ENCODE results near the gene LPIN1. TPM values are rescaled to one million over a fixed set of nuclear protein-coding genes. Genes with fewer than 3 reads are reported as not detected.
"Not testable (repeated sequence)": the region's sequence is repeated elsewhere in the genome, so short reads cannot be mapped to it uniquely, and the experiment has no call there.

LPIN1 gene
- polyA plus RNA-seq, 2 donors: 25.5 to 65.4 TPM

- WGBS, 2 donors: 86 to 88% methylated on average over 7 of the region's 7 CpGs
- Histone ChIP-seq H3K4me3 (ENCODE audit: low read depth in 1 of 2, low read length in 2 of 2) (no peak overlapping the region), H3K27ac (ENCODE audit: low read depth in 2 of 2, low read length in 1 of 2) (no peak overlapping the region)
These were observed 22.3 kb upstream of the LPIN1 start for GRCh38 chr2:11724151-11724550.

GRCh38 chr2:11726384-11726783, 20.0 kb upstream of the LPIN1 start:
- 33 to 39% methylated on average over 7 of the region's 7 CpGs for WGBS, 2 donors

More at GRCh38 chr2:11724151-11724550, 22.3 kb upstream of the LPIN1 start:
- Histone ChIP-seq H3K4me1 (ENCODE audit: control insufficient read depth in 2 of 2, insufficient read depth in 2 of 2, low read length in 1 of 2) (peaks cover 0 to 2% of the 10 kb centered on the region in 2 donors), H3K9me3 (ENCODE audit: control insufficient read depth in 2 of 2, insufficient read depth in 1 of 2, low read depth in 1 of 2, low read length in 1 of 2) (no peaks in the 10 kb centered on the region), H3K36me3 (ENCODE audit: control insufficient read depth in 2 of 2, insufficient read depth in 2 of 2, low read length in 1 of 2) (peaks cover 0 to 3% of the 10 kb centered on the region in 2 donors), H3K27me3 (ENCODE audit: control insufficient read depth in 1 of 2, insufficient read depth in 2 of 2, low read length in 2 of 2) (no peaks in the 10 kb centered on the region)

GRCh38 chr2:11729362-11730212, 16.8 kb upstream of the LPIN1 start:
- no peaks in the 10 kb centered on the region for H3K9me3 ChIP-seq (ENCODE audit: control insufficient read depth in 2 of 2, insufficient read depth in 1 of 2, low read depth in 1 of 2, low read length in 1 of 2)
- no peaks in the 10 kb centered on the region for H3K4me1 ChIP-seq (ENCODE audit: control insufficient read depth in 2 of 2, insufficient read depth in 2 of 2, low read length in 1 of 2)
- 86 to 92% methylated on average over 2 of the region's 2 CpGs for WGBS, 2 donors
- no peaks in the 10 kb centered on the region for H3K27me3 ChIP-seq (ENCODE audit: control insufficient read depth in 1 of 2, insufficient read depth in 2 of 2, low read length in 2 of 2)
- H3K4me3 ChIP-seq (ENCODE audit: low read depth in 1 of 2, low read length in 2 of 2): no peak overlapping the region
- no peaks in the 10 kb centered on the region for H3K36me3 ChIP-seq (ENCODE audit: control insufficient read depth in 2 of 2, insufficient read depth in 2 of 2, low read length in 1 of 2)
- H3K27ac ChIP-seq (ENCODE audit: low read depth in 2 of 2, low read length in 1 of 2): no peak overlapping the region

More at GRCh38 chr2:11726384-11726783, 20.0 kb upstream of the LPIN1 start:
- Histone ChIP-seq H3K27ac (ENCODE audit: low read depth in 2 of 2, low read length in 1 of 2) (no peak overlapping the region), H3K36me3 (ENCODE audit: control insufficient read depth in 2 of 2, insufficient read depth in 2 of 2, low read length in 1 of 2) (no peaks in the 10 kb centered on the region), H3K9me3 (ENCODE audit: control insufficient read depth in 2 of 2, insufficient read depth in 1 of 2, low read depth in 1 of 2, low read length in 1 of 2) (no peaks in the 10 kb centered on the region), H3K27me3 (ENCODE audit: control insufficient read depth in 1 of 2, insufficient read depth in 2 of 2, low read length in 2 of 2) (no peaks in the 10 kb centered on the region), H3K4me1 (ENCODE audit: control insufficient read depth in 2 of 2, insufficient read depth in 2 of 2, low read length in 1 of 2) (no peaks in the 10 kb centered on the region), H3K4me3 (ENCODE audit: low read depth in 1 of 2, low read length in 2 of 2) (no peak overlapping the region)

- H3K4me3 ChIP-seq (ENCODE audit: low read depth in 1 of 2, low read length in 2 of 2); H3K9me3 ChIP-seq (ENCODE audit: control insufficient read depth in 2 of 2, insufficient read depth in 1 of 2, low read depth in 1 of 2, low read length in 1 of 2); H3K36me3 ChIP-seq (ENCODE audit: control insufficient read depth in 2 of 2, insufficient read depth in 2 of 2, low read length in 1 of 2); H3K27ac ChIP-seq (ENCODE audit: low read depth in 2 of 2, low read length in 1 of 2); H3K4me1 ChIP-seq (ENCODE audit: control insufficient read depth in 2 of 2, insufficient read depth in 2 of 2, low read length in 1 of 2); H3K27me3 ChIP-seq (ENCODE audit: control insufficient read depth in 1 of 2, insufficient read depth in 2 of 2, low read length in 2 of 2): not testable (repeated sequence)
- WGBS, 2 donors: 81 to 87% methylated on average over 4 of the region's 4 CpGs
These were observed 15.0 kb upstream of the LPIN1 start for GRCh38 chr2:11731214-11731984.

GRCh38 chr2:11732587-11732986, 13.8 kb upstream of the LPIN1 start:
- H3K4me3 ChIP-seq (ENCODE audit: low read depth in 1 of 2, low read length in 2 of 2): no peak overlapping the region
- no peaks in the 10 kb centered on the region for H3K36me3 ChIP-seq (ENCODE audit: control insufficient read depth in 2 of 2, insufficient read depth in 2 of 2, low read length in 1 of 2)
- H3K9me3 ChIP-seq (ENCODE audit: control insufficient read depth in 2 of 2, insufficient read depth in 1 of 2, low read depth in 1 of 2, low read length in 1 of 2): no peaks in the 10 kb centered on the region
- H3K4me1 ChIP-seq (ENCODE audit: control insufficient read depth in 2 of 2, insufficient read depth in 2 of 2, low read length in 1 of 2): no peaks in the 10 kb centered on the region
- WGBS, 2 donors: 71 to 89% methylated on average over 2 of the region's 2 CpGs
- peak overlapping the region; percentile 34 to 61 for H3K27ac ChIP-seq (ENCODE audit: low read depth in 2 of 2, low read length in 1 of 2)
- no peaks in the 10 kb centered on the region for H3K27me3 ChIP-seq (ENCODE audit: control insufficient read depth in 1 of 2, insufficient read depth in 2 of 2, low read length in 2 of 2)

- H3K27me3 ChIP-seq (ENCODE audit: control insufficient read depth in 1 of 2, insufficient read depth in 2 of 2, low read length in 2 of 2); H3K36me3 ChIP-seq (ENCODE audit: control insufficient read depth in 2 of 2, insufficient read depth in 2 of 2, low read length in 1 of 2); H3K9me3 ChIP-seq (ENCODE audit: control insufficient read depth in 2 of 2, insufficient read depth in 1 of 2, low read depth in 1 of 2, low read length in 1 of 2); H3K27ac ChIP-seq (ENCODE audit: low read depth in 2 of 2, low read length in 1 of 2); H3K4me1 ChIP-seq (ENCODE audit: control insufficient read depth in 2 of 2, insufficient read depth in 2 of 2, low read length in 1 of 2); H3K4me3 ChIP-seq (ENCODE audit: low read depth in 1 of 2, low read length in 2 of 2): not testable (repeated sequence)
- 70 to 89% methylated on average over 2 of the region's 2 CpGs for WGBS, 2 donors
These were observed 8.6 kb upstream of the LPIN1 start for GRCh38 chr2:11737852-11738251.

GRCh38 chr2:11738589-11739436, 7.6 kb upstream of the LPIN1 start:
- Histone ChIP-seq H3K27ac (ENCODE audit: low read depth in 2 of 2, low read length in 1 of 2) (no peak overlapping the region), H3K36me3 (ENCODE audit: control insufficient read depth in 2 of 2, insufficient read depth in 2 of 2, low read length in 1 of 2) (no peaks in the 10 kb centered on the region), H3K4me1 (ENCODE audit: control insufficient read depth in 2 of 2, insufficient read depth in 2 of 2, low read length in 1 of 2) (no peaks in the 10 kb centered on the region), H3K4me3 (ENCODE audit: low read depth in 1 of 2, low read length in 2 of 2) (no peak overlapping the region), H3K27me3 (ENCODE audit: control insufficient read depth in 1 of 2, insufficient read depth in 2 of 2, low read length in 2 of 2) (no peaks in the 10 kb centered on the region), H3K9me3 (ENCODE audit: control insufficient read depth in 2 of 2, insufficient read depth in 1 of 2, low read depth in 1 of 2, low read length in 1 of 2) (no peaks in the 10 kb centered on the region)
- 49 to 61% methylated on average over 8 of the region's 8 CpGs for WGBS, 2 donors

GRCh38 chr2:11740723-11741122, 5.7 kb upstream of the LPIN1 start:
- Histone ChIP-seq H3K9me3 (ENCODE audit: control insufficient read depth in 2 of 2, insufficient read depth in 1 of 2, low read depth in 1 of 2, low read length in 1 of 2) (no peaks in the 10 kb centered on the region), H3K4me3 (ENCODE audit: low read depth in 1 of 2, low read length in 2 of 2) (no peak overlapping the region), H3K27me3 (ENCODE audit: control insufficient read depth in 1 of 2, insufficient read depth in 2 of 2, low read length in 2 of 2) (no peaks in the 10 kb centered on the region), H3K36me3 (ENCODE audit: control insufficient read depth in 2 of 2, insufficient read depth in 2 of 2, low read length in 1 of 2) (no peaks in the 10 kb centered on the region), H3K27ac (ENCODE audit: low read depth in 2 of 2, low read length in 1 of 2) (no peak overlapping the region), H3K4me1 (ENCODE audit: control insufficient read depth in 2 of 2, insufficient read depth in 2 of 2, low read length in 1 of 2) (peaks cover 0 to 8% of the 10 kb centered on the region in 2 donors)
- 89 to 91% methylated on average over 3 of the region's 3 CpGs for WGBS, 2 donors

GRCh38 chr2:11742317-11742701, 4.1 kb upstream of the LPIN1 start:
- H3K27me3 ChIP-seq (ENCODE audit: control insufficient read depth in 1 of 2, insufficient read depth in 2 of 2, low read length in 2 of 2): no peaks in the 10 kb centered on the region
- peaks cover 3 to 12% of the 10 kb centered on the region in 2 donors for H3K4me1 ChIP-seq (ENCODE audit: control insufficient read depth in 2 of 2, insufficient read depth in 2 of 2, low read length in 1 of 2)
- H3K27ac ChIP-seq (ENCODE audit: low read depth in 2 of 2, low read length in 1 of 2): no peak overlapping the region
- no peaks in the 10 kb centered on the region for H3K9me3 ChIP-seq (ENCODE audit: control insufficient read depth in 2 of 2, insufficient read depth in 1 of 2, low read depth in 1 of 2, low read length in 1 of 2)
- H3K36me3 ChIP-seq (ENCODE audit: control insufficient read depth in 2 of 2, insufficient read depth in 2 of 2, low read length in 1 of 2): no peaks in the 10 kb centered on the region
- no peak overlapping the region for H3K4me3 ChIP-seq (ENCODE audit: low read depth in 1 of 2, low read length in 2 of 2)
- WGBS, 2 donors: 92% methylated on average over 4 of the region's 4 CpGs

Data from esophagus (tissue), 2 donors.